HEK293 (cell line): Measurements from ENCODE around the gene SOX12.

Source experiments
- BCL11A ChIP-seq: fragments of 450-650 bp; formaldehyde crosslinking; IDR thresholded peaks from 2 replicates; pipeline ENCODE4 v1.5.1; 2016; ENCODE audit warnings: low read depth, missing biosample characterization, missing genetic modification characterization
- KLF1 ChIP-seq: fragments of 450-650 bp; formaldehyde crosslinking; IDR thresholded peaks from 2 replicates; pipeline ENCODE4 v1.5.1; 2016; ENCODE audit warnings: missing biosample characterization, missing genetic modification characterization
- KLF7 ChIP-seq: fragments of 450-650 bp; formaldehyde crosslinking; IDR thresholded peaks from 2 replicates; pipeline ENCODE4 v1.5.1; 2016; ENCODE audit warnings: missing biosample characterization, missing genetic modification characterization, borderline replicate concordance
- MYNN ChIP-seq: fragments of 450-650 bp; formaldehyde crosslinking; IDR thresholded peaks from 2 replicates; pipeline ENCODE4 v1.5.1; 2016; ENCODE audit warnings: missing biosample characterization, missing genetic modification characterization, borderline replicate concordance
- PRDM2 ChIP-seq: fragments of 450-650 bp; formaldehyde crosslinking; IDR thresholded peaks from 2 replicates; pipeline ENCODE4 v1.5.1; 2016; ENCODE audit warnings: missing biosample characterization, missing genetic modification characterization, borderline replicate concordance
- REPIN1 ChIP-seq: fragments of 450-650 bp; formaldehyde crosslinking; IDR thresholded peaks from 2 replicates; pipeline ENCODE4 v1.5.1; 2017; ENCODE audit warnings: missing biosample characterization, missing genetic modification characterization, low read depth
- REST ChIP-seq: fragments of 450-650 bp; formaldehyde crosslinking; IDR thresholded peaks from 2 replicates; pipeline ENCODE4 v1.5.1; 2016; ENCODE audit warnings: missing biosample characterization, missing genetic modification characterization
- ZBTB1 ChIP-seq: fragments of 450-650 bp; formaldehyde crosslinking; IDR thresholded peaks from 2 replicates; pipeline ENCODE4 v1.5.1; 2016; ENCODE audit warnings: missing biosample characterization, missing genetic modification characterization
- ZNF121 ChIP-seq: fragments of 450-650 bp; formaldehyde crosslinking; IDR thresholded peaks from 2 replicates; pipeline ENCODE4 v1.5.1; 2016; ENCODE audit warnings: missing biosample characterization, missing genetic modification characterization
- ZNF274 ChIP-seq, 2 experiments: fragments of 200-500 bp in 1 of 2; fragments of 450-650 bp in 1 of 2; sonication (Bioruptor generic) in 1 of 2; formaldehyde crosslinking in 1 of 2; IDR thresholded peaks; 2 replicates each; pipeline versions ENCODE4 v1.5.1 to v1.6.1; 2014 to 2016; ENCODE audit warnings: borderline replicate concordance in 1 of 2, inconsistent platforms in 1 of 2, low read length in 1 of 2, missing biosample characterization in 1 of 2, missing genetic modification characterization in 1 of 2
- ZNF473 ChIP-seq: fragments of 450-650 bp; formaldehyde crosslinking; IDR thresholded peaks from 2 replicates; pipeline ENCODE4 v1.5.1; 2017; ENCODE audit warnings: missing biosample characterization, missing genetic modification characterization
- ZNF518A ChIP-seq: fragments of 450-650 bp; formaldehyde crosslinking; conservative IDR thresholded peaks from 2 replicates; pipeline ENCODE4 v1.5.1; 2016; ENCODE audit warnings: low read depth, missing biosample characterization, missing genetic modification characterization
- ZNF529 ChIP-seq: fragments of 450-650 bp; formaldehyde crosslinking; IDR thresholded peaks from 2 replicates; pipeline ENCODE4 v1.5.1; 2017; ENCODE audit warnings: missing genetic modification characterization, missing biosample characterization; ENCODE audit not compliant: insufficient replicate concordance
- ZNF558 ChIP-seq: fragments of 450-650 bp; formaldehyde crosslinking; IDR thresholded peaks from 2 replicates; pipeline ENCODE4 v1.5.1; 2016; ENCODE audit warnings: missing biosample characterization, missing genetic modification characterization
- ZNF645 ChIP-seq: fragments of 450-650 bp; formaldehyde crosslinking; IDR thresholded peaks from 2 replicates; pipeline ENCODE4; 2016; ENCODE audit warnings: missing biosample characterization, missing genetic modification characterization
- ZNF76 ChIP-seq: fragments of 450-650 bp; formaldehyde crosslinking; IDR thresholded peaks from 2 replicates; pipeline ENCODE4; 2016; ENCODE audit warnings: low read depth, missing biosample characterization, missing genetic modification characterization, borderline replicate concordance
- ZNF777 ChIP-seq: fragments of 450-650 bp; formaldehyde crosslinking; IDR thresholded peaks from 2 replicates; pipeline ENCODE4 v1.5.1; 2017; ENCODE audit warnings: missing biosample characterization, missing genetic modification characterization, borderline replicate concordance
- ZNF843 ChIP-seq: fragments of 450-650 bp; formaldehyde crosslinking; IDR thresholded peaks from 2 replicates; pipeline ENCODE4 v1.5.1; 2016; ENCODE audit warnings: missing biosample characterization, missing genetic modification characterization
- ZSCAN23 ChIP-seq: fragments of 450-650 bp; formaldehyde crosslinking; IDR thresholded peaks from 2 replicates; pipeline ENCODE4 v1.5.1; 2016; ENCODE audit warnings: missing biosample characterization, missing genetic modification characterization
- TF ChIP-seq, protein P1 (sequence below): fragments of 450-650 bp; IDR thresholded peaks from 2 replicates; pipeline ENCODE4 v1.5.1; 2018; ENCODE audit warnings: missing biosample characterization, mild to moderate bottlenecking, missing genetic modification characterization

Gene SOX12

GRCh38 chr20:297098-297924 is 28.0 kb upstream of the SOX12 start, which contains the start of gene ZCCHC3 (continued):
- TF ChIP-seq ZBTB1 (0 out of 2 replicates have a peak, but pooled peaks have one; percentile 23), ZNF121 (no peak), ZNF843 (tag by site-specific recombination) (peak; percentile 40; the same call in 1 of the 2 replicates), ZNF76 (tag by site-specific recombination) (peak; percentile 95), KLF7 (tag by site-specific recombination) (peak; percentile 69; the same call in 1 of the 2 replicates), ZNF645 (tag by site-specific recombination) (no peak), ZNF518A (tag by site-specific recombination) (no peak), ZNF777 (tag by site-specific recombination) (no peak), REST (0 out of 2 replicates have a peak, but pooled peaks have one; percentile 31), ZNF473 (tag by site-specific recombination) (no peak), REPIN1 (no peak), MYNN (tag by site-specific recombination) (no peak), ZNF558 (tag by site-specific recombination) (peak; percentile 19; the same call in 1 of the 2 replicates), ZNF274 (IDR thresholded peaks at IDR 0.05; ENCODE audit: low read length) (no peak), ZNF274 (tag by site-specific recombination; IDR thresholded peaks at IDR 0.05; ENCODE audit: borderline replicate concordance) (no peak), KLF1 (tag by site-specific recombination) (peak; percentile 84), ZNF529 (no peak), ZSCAN23 (tag by site-specific recombination) (0 out of 2 replicates have a peak, but pooled peaks have one; percentile 23), BCL11A (tag by site-specific recombination) (peak; percentile 87), PRDM2 (no peak)
- TF ChIP-seq, protein P1, sequence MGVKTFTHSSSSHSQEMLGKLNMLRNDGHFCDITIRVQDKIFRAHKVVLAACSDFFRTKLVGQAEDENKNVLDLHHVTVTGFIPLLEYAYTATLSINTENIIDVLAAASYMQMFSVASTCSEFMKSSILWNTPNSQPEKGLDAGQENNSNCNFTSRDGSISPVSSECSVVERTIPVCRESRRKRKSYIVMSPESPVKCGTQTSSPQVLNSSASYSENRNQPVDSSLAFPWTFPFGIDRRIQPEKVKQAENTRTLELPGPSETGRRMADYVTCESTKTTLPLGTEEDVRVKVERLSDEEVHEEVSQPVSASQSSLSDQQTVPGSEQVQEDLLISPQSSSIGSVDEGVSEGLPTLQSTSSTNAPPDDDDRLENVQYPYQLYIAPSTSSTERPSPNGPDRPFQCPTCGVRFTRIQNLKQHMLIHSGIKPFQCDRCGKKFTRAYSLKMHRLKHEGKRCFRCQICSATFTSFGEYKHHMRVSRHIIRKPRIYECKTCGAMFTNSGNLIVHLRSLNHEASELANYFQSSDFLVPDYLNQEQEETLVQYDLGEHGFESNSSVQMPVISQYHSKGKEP (tag by site-specific recombination) = peak; percentile 70
